HepG2 (cell line): Measurements from ENCODE around the gene HMGN4. TPM values are rescaled to one million over a fixed set of nuclear protein-coding genes. Genes with fewer than 3 reads are reported as not detected.
A peak's percentile ranks its signal among the peaks of the same experiment; 100 is the strongest.

Experiments
- BRCA1 ChIP-seq: sonication (generic); formaldehyde crosslinking; IDR thresholded peaks from 2 replicates; pipeline ENCODE4 v1.4.0; 2020; ENCODE audit warnings: missing genetic modification reagents
- ELF4 ChIP-seq: sonication (generic); formaldehyde crosslinking; IDR thresholded peaks from 2 replicates; pipeline ENCODE4 v1.5.0; 2020; ENCODE audit warnings: missing genetic modification reagents, mild to moderate bottlenecking, moderate library complexity, borderline replicate concordance
- GZF1 ChIP-seq: sonication (generic); formaldehyde crosslinking; IDR thresholded peaks from 2 replicates; pipeline ENCODE4 v1.5.1; 2020; ENCODE audit warnings: mild to moderate bottlenecking, missing genetic modification reagents
- KLF13 ChIP-seq: sonication (generic); formaldehyde crosslinking; IDR thresholded peaks from 2 replicates; pipeline ENCODE4 v1.4.0; 2020; ENCODE audit warnings: mild to moderate bottlenecking, missing genetic modification reagents
- MBNL3 ChIP-seq: fragments of 250-450 bp; sonication (Bioruptor Pico); conservative IDR thresholded peaks from 2 replicates; pipeline ENCODE4 v1.8.0; 2022; ENCODE audit warnings: mild to moderate bottlenecking, inconsistent platforms
- NCOA5 ChIP-seq: sonication (generic); formaldehyde crosslinking; IDR thresholded peaks from 2 replicates; pipeline ENCODE4 v1.4.0; 2020; ENCODE audit warnings: missing genetic modification reagents
- NFATC3 ChIP-seq: sonication (generic); formaldehyde crosslinking; IDR thresholded peaks from 2 replicates; pipeline ENCODE4 v1.5.1; 2020; ENCODE audit warnings: mild to moderate bottlenecking, missing genetic modification reagents
- NR2F2 ChIP-seq: IDR thresholded peaks from 2 replicates; pipeline ENCODE4 v1.6.1; 2012; ENCODE audit warnings: low read depth, inconsistent platforms, borderline replicate concordance
- PRPF4 ChIP-seq: fragments of 200-400 bp; formaldehyde crosslinking; IDR thresholded peaks from 2 replicates; pipeline ENCODE4 v1.6.1; 2016; ENCODE audit warnings: low read length, low read depth; ENCODE audit not compliant: poor library complexity, severe bottlenecking
- RFX1 ChIP-seq: fragments of 450-650 bp; IDR thresholded peaks from 2 replicates; pipeline ENCODE4 v1.6.1; 2017
- RXRA ChIP-seq: sonication (generic); formaldehyde crosslinking; IDR thresholded peaks from 2 replicates; pipeline ENCODE4 v1.5.1; 2020; ENCODE audit warnings: missing genetic modification reagents
- SNRNP70 ChIP-seq: fragments of 200-400 bp; formaldehyde crosslinking; IDR thresholded peaks from 2 replicates; pipeline ENCODE4 v1.6.1; 2017; ENCODE audit warnings: mild to moderate bottlenecking, low read depth, low read length, moderate library complexity
- ZBTB38 ChIP-seq: sonication (generic); formaldehyde crosslinking; IDR thresholded peaks from 2 replicates; pipeline ENCODE4 v1.5.1; 2020; ENCODE audit warnings: mild to moderate bottlenecking, missing genetic modification reagents
- ZBTB7A ChIP-seq: sonication (generic); formaldehyde crosslinking; IDR thresholded peaks from 2 replicates; pipeline ENCODE4 v1.8.0; 2022; ENCODE audit warnings: mild to moderate bottlenecking, missing genetic modification reagents
- ZBTB7B ChIP-seq: sonication (generic); formaldehyde crosslinking; IDR thresholded peaks from 2 replicates; pipeline ENCODE4 v1.4.0; 2020; ENCODE audit warnings: missing genetic modification reagents
- ZEB1 ChIP-seq: IDR thresholded peaks from 2 replicates; pipeline ENCODE4 v1.6.1; 2012; ENCODE audit warnings: mild to moderate bottlenecking, low read depth, inconsistent platforms; ENCODE audit not compliant: insufficient replicate concordance
- ZNF136 ChIP-seq: sonication (generic); formaldehyde crosslinking; IDR thresholded peaks from 2 replicates; pipeline ENCODE4 v1.8.1; 2022; ENCODE audit warnings: low read depth, mild to moderate bottlenecking, moderate library complexity, missing genetic modification reagents
- ZNF232 ChIP-seq: sonication (generic); formaldehyde crosslinking; IDR thresholded peaks from 2 replicates; pipeline ENCODE4 v1.4.0; 2020; ENCODE audit warnings: missing genetic modification reagents, borderline replicate concordance
- ZNF652 ChIP-seq: IDR thresholded peaks from 2 replicates; pipeline ENCODE4 v1.6.1; 2016; ENCODE audit warnings: low read depth, borderline replicate concordance
- ZNF703 ChIP-seq: sonication (generic); formaldehyde crosslinking; IDR thresholded peaks from 2 replicates; pipeline ENCODE4 v1.5.1; 2020; ENCODE audit warnings: missing genetic modification reagents, mild to moderate bottlenecking, moderate library complexity, borderline replicate concordance
- ZNF83 ChIP-seq: sonication (generic); formaldehyde crosslinking; IDR thresholded peaks from 2 replicates; pipeline ENCODE4 v1.4.0; 2020; ENCODE audit warnings: missing genetic modification reagents, mild to moderate bottlenecking, borderline replicate concordance
- ZSCAN12 ChIP-seq: sonication (generic); formaldehyde crosslinking; IDR thresholded peaks from 2 replicates; pipeline ENCODE4 v1.9.0; 2021; ENCODE audit warnings: mild to moderate bottlenecking, missing genetic modification reagents
- ZSCAN22 ChIP-seq: sonication (generic); formaldehyde crosslinking; IDR thresholded peaks from 2 replicates; pipeline ENCODE4 v1.4.0; 2020; ENCODE audit warnings: mild to moderate bottlenecking, missing genetic modification reagents
- polyA plus RNA-seq, 8 experiments: library from polyadenylated mRNA; depleted of rRNA in 3 of 8; stranded (reverse) in 7 of 8; unstranded in 1 of 8; fragments of >200 nt; fragmentation: Illumina TruSeq in 4 of 8; extraction: Trizol in 4 of 8; gene quantifications; 2 replicates each; pipeline versions ENCODE4 v1.2.1 to v1.2.3, GENCODE V29; 2011 to 2016; ENCODE audit warnings: low read depth in 4 of 8, missing spikeins in 1 of 8, mixed read lengths in 1 of 8; ENCODE audit not compliant: insufficient read depth in 1 of 8
- total RNA-seq, 5 experiments: library from RNA; depleted of rRNA; stranded (reverse); fragments of >200 nt; fragmentation: Illumina TruSeq; extraction: Trizol; gene quantifications; 2 replicates each; pipeline ENCODE4 v1.2.3, GENCODE V29; 2016; ENCODE audit warnings: low read depth in 1 of 5
- TF ChIP-seq, protein P1 (sequence below): sonication (generic); formaldehyde crosslinking; IDR thresholded peaks from 2 replicates; pipeline ENCODE4 v1.4.0; 2020; ENCODE audit warnings: mild to moderate bottlenecking, low read depth, missing genetic modification reagents
- TF ChIP-seq, protein P2 (sequence below): sonication (generic); formaldehyde crosslinking; IDR thresholded peaks from 2 replicates; pipeline ENCODE4 v1.8.0; 2022; ENCODE audit warnings: missing genetic modification reagents, mild to moderate bottlenecking, borderline replicate concordance
- TF ChIP-seq, protein P3 (sequence below): sonication (generic); formaldehyde crosslinking; IDR thresholded peaks from 2 replicates; pipeline ENCODE4 v1.8.0; 2023; ENCODE audit warnings: mild to moderate bottlenecking, missing genetic modification reagents
- TF ChIP-seq, protein P4 (sequence below): sonication (generic); formaldehyde crosslinking; IDR thresholded peaks from 2 replicates; pipeline ENCODE4 v1.4.0; 2020; ENCODE audit warnings: mild to moderate bottlenecking, missing genetic modification reagents
- TF ChIP-seq, protein P5 (sequence below): sonication (generic); formaldehyde crosslinking; IDR thresholded peaks from 2 replicates; pipeline ENCODE4 v1.8.1; 2023; ENCODE audit warnings: missing genetic modification reagents, mild to moderate bottlenecking, borderline replicate concordance

HMGN4 gene
- total and polyA plus RNA-seq, 2 of the 13 experiments (the other 11 are each of a cell fraction or from before 2014, with no cell fraction given) = 39.9 to 52.1 TPM

DNA sequence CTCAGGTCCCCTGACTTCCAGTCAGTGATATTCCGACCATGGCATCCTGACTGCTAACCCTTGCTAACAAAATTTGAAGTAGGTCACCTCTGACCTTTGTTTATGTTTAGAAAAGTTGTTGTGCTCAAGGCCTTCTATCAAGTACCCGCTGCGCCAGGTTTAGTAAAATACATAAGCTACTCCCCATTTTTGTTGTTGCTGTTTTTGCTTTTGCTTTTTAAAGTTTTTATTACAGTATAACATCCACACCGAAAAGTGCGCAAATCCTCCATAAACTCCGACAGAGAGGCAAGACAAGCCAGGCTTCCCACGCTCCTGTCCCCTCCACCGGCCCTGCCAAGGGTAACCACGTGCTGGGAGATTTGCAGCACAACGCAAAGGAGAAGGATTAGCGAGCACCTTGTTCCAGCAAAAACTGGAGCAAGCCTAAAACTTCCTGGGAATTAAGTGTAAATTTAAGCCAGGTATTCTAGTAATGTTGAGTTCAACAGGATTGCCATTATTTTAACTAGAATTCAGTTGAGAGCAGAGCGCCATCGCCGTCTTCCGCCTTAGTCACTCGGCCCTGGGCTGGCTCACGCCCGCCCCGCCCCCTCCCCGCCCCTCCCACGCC, 17.8 kb upstream of the HMGN4 start (continued):
- TF ChIP-seq, protein P1, sequence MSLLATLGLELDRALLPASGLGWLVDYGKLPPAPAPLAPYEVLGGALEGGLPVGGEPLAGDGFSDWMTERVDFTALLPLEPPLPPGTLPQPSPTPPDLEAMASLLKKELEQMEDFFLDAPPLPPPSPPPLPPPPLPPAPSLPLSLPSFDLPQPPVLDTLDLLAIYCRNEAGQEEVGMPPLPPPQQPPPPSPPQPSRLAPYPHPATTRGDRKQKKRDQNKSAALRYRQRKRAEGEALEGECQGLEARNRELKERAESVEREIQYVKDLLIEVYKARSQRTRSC (CRISPR knock-in tag) = no peak
- TF ChIP-seq PRPF4 = no peak
- peak; percentile 86 for TF ChIP-seq ZBTB38 (CRISPR knock-in tag)
- no peak for TF ChIP-seq SNRNP70
- no peak; the same call in 1 of the 2 replicates for TF ChIP-seq ZSCAN12 (CRISPR knock-in tag)
- no peak for TF ChIP-seq NCOA5 (CRISPR knock-in tag)
- no peak for TF ChIP-seq BRCA1 (CRISPR knock-in tag)
- TF ChIP-seq RXRA = peak; percentile 46; the same call in 1 of the 2 replicates
- TF ChIP-seq ZEB1 = no peak
- TF ChIP-seq, protein P2, sequence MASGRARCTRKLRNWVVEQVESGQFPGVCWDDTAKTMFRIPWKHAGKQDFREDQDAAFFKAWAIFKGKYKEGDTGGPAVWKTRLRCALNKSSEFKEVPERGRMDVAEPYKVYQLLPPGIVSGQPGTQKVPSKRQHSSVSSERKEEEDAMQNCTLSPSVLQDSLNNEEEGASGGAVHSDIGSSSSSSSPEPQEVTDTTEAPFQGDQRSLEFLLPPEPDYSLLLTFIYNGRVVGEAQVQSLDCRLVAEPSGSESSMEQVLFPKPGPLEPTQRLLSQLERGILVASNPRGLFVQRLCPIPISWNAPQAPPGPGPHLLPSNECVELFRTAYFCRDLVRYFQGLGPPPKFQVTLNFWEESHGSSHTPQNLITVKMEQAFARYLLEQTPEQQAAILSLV (CRISPR knock-in tag) = 0 out of 2 replicates have a peak, but pooled peaks have one; percentile 52
- TF ChIP-seq, protein P3, sequence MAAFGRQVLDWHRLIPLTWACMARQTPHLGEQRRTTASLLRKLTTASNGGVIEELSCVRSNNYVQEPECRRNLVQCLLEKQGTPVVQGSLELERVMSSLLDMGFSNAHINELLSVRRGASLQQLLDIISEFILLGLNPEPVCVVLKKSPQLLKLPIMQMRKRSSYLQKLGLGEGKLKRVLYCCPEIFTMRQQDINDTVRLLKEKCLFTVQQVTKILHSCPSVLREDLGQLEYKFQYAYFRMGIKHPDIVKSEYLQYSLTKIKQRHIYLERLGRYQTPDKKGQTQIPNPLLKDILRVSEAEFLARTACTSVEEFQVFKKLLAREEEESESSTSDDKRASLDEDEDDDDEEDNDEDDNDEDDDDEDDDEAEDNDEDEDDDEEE (CRISPR knock-in tag) = peak; percentile 86; the same call in 1 of the 2 replicates
- no peak for TF ChIP-seq ZSCAN22 (CRISPR knock-in tag)
- TF ChIP-seq ZNF136 (CRISPR knock-in tag) = no peak
- TF ChIP-seq, protein P4, sequence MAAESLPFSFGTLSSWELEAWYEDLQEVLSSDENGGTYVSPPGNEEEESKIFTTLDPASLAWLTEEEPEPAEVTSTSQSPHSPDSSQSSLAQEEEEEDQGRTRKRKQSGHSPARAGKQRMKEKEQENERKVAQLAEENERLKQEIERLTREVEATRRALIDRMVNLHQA (CRISPR knock-in tag) = no peak
- TF ChIP-seq GZF1 (CRISPR knock-in tag) = peak; percentile 83; the same call in 1 of the 2 replicates
- no peak for TF ChIP-seq ZBTB7A (CRISPR knock-in tag)
- no peak for TF ChIP-seq RFX1
- TF ChIP-seq MBNL3 = no peak
- TF ChIP-seq ZNF232 = peak; percentile 92; the same call in 1 of the 2 replicates
- TF ChIP-seq KLF13 (CRISPR knock-in tag) = no peak
- peak; percentile 94 for TF ChIP-seq ELF4 (CRISPR knock-in tag)
- TF ChIP-seq, protein P5, sequence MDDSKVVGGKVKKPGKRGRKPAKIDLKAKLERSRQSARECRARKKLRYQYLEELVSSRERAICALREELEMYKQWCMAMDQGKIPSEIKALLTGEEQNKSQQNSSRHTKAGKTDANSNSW (CRISPR knock-in tag) = no peak
- no peak for TF ChIP-seq ZNF83 (CRISPR knock-in tag)
- TF ChIP-seq NR2F2 = no peak
- peak; percentile 74; the same call in 1 of the 2 replicates for TF ChIP-seq ZNF703
- no peak for TF ChIP-seq ZNF652 (CRISPR knock-in tag)
- no peak for TF ChIP-seq ZBTB7B
- TF ChIP-seq NFATC3 (CRISPR knock-in tag) = 0 out of 2 replicates have a peak, but pooled peaks have one; percentile 38
